K562 (cell line): ENCODE data around the gene ITPR3. TPM values are rescaled to one million over a fixed set of nuclear protein-coding genes. Genes with fewer than 3 reads are reported as not detected.

Experiments used
- ATAC-seq: fragments of 200-7000 bp; cut with Tn5 transposase; 3 replicates; pipeline ENCODE4 v1.9.1; 2020; ENCODE audit warnings: moderate library complexity
- BruUV-seq: library from RNA; stranded (reverse); fragments of 400-500 nt; replicated peaks from 2 replicates; lab custom pipeline; 2021; lab: Mats Ljungman, UMichigan
- CTCF ChIA-PET: fragments of 300-600 bp; formaldehyde crosslinking; extraction: SDS; loops from one replicate; lab custom pipeline; 2021; ENCODE audit warnings: low intra/inter-chr PET ratio; lab: Yijun Ruan, JAX
- POLR2A ChIA-PET: fragments of 300-600, 350-650 bp; sonication (Branson Sonifier 250); formaldehyde crosslinking; extraction: SDS; loops from one replicate; lab custom pipeline; 2021; ENCODE audit warnings: antibody characterized with exemption, inconsistent platforms; lab: Yijun Ruan, JAX
- DNase-seq, 4 experiments: peaks; one replicate each; pipeline versions ENCODE4 v3.0.0 to v3.0.0-alpha.2; 2011 to 2018; ENCODE audit warnings: low spot score in 3 of 4, mixed read lengths in 3 of 4; ENCODE audit errors: extremely low read depth in 1 of 4
- FAIRE-seq: peaks from 2 replicates; lab custom pipeline; 2011; peaks lifted over from hg19 to GRCh38; lab: Jason Lieb, UNC
- H2AFZ ChIP-seq: 2 replicates; pipeline ENCODE4 v1.6.0; 2011; ENCODE audit warnings: low read depth, low read length, control low read depth, inconsistent platforms
- H3K27ac ChIP-seq: fragments of 200-600 bp; 3 replicates; pipeline ENCODE4 v1.8.0; 2011; ENCODE audit warnings: low read depth, mild to moderate bottlenecking, control low read depth, inconsistent platforms, low read length, moderate library complexity, mixed read lengths; ENCODE audit errors: extremely low read depth
- H3K27me3 ChIP-seq, 2 experiments: fragments of 300-600 bp in 1 of 2; 2 replicates in 1 of 2; 3 replicates in 1 of 2; pipeline versions ENCODE4 v1.6.0 to v1.8.0; 2011; ENCODE audit warnings: inconsistent platforms in 2 of 2, low read length in 2 of 2, mild to moderate bottlenecking in 1 of 2, mixed read lengths in 1 of 2, moderate library complexity in 1 of 2; ENCODE audit not compliant: control insufficient read depth in 2 of 2, insufficient read depth in 2 of 2
- H3K36me3 ChIP-seq: fragments of 300-600 bp; 3 replicates; pipeline ENCODE4 v1.8.0; 2011; ENCODE audit warnings: mild to moderate bottlenecking, low read length, inconsistent platforms; ENCODE audit not compliant: control insufficient read depth, insufficient read depth
- H3K4me1 ChIP-seq, 2 experiments: fragments of 200-600 bp in 1 of 2; replicated peaks in 1 of 2; 2 replicates in 1 of 2; 3 replicates in 1 of 2; pipeline versions ENCODE4 v1.5.1 to v1.8.0; 2011; ENCODE audit warnings: inconsistent platforms in 2 of 2, low read length in 2 of 2, mild to moderate bottlenecking in 1 of 2, mixed read lengths in 1 of 2, moderate library complexity in 1 of 2; ENCODE audit not compliant: control insufficient read depth in 2 of 2, insufficient read depth in 2 of 2
- H3K4me2 ChIP-seq: 2 replicates; pipeline ENCODE4 v1.6.1; 2011; ENCODE audit warnings: low read length, control low read depth, inconsistent platforms, mixed read lengths; ENCODE audit not compliant: insufficient read depth
- H3K4me3 ChIP-seq: fragments of 200-600 bp; sonication (generic), shearing (Covaris generic); 2 replicates; pipeline ENCODE4 v1.5.1; 2016; ENCODE audit warnings: control low read depth, inconsistent platforms
- H3K79me2 ChIP-seq: fragments of 200-600 bp; 3 replicates; pipeline ENCODE4 v1.8.0; 2011; ENCODE audit warnings: low read length, inconsistent platforms; ENCODE audit not compliant: control insufficient read depth, insufficient read depth
- H3K9ac ChIP-seq, 2 experiments: 2 replicates each; pipeline versions ENCODE4 v1.6.0 to v1.6.1; 2011; ENCODE audit warnings: low read depth in 2 of 2, low read length in 2 of 2, control low read depth in 1 of 2, inconsistent platforms in 1 of 2, mild to moderate bottlenecking in 1 of 2, mixed read lengths in 1 of 2; ENCODE audit not compliant: insufficient read depth in 1 of 2
- H3K9me1 ChIP-seq: one replicate; pipeline ENCODE4 v1.6.0; 2011; ENCODE audit warnings: inconsistent platforms, mild to moderate bottlenecking, low read length, moderate library complexity; ENCODE audit not compliant: control insufficient read depth, insufficient read depth
- H3K9me3 ChIP-seq: replicated peaks from 2 replicates; pipeline ENCODE4 v1.5.1; 2011; ENCODE audit warnings: low read depth, low read length, inconsistent platforms; ENCODE audit not compliant: control insufficient read depth, insufficient read depth
- H4K20me1 ChIP-seq: replicated peaks from 2 replicates; pipeline ENCODE4 v1.6.1; 2011; ENCODE audit warnings: low read length, inconsistent platforms, mixed read lengths; ENCODE audit not compliant: control insufficient read depth, insufficient read depth
- CEBPB ChIP-seq: fragments of 450-650 bp; IDR thresholded peaks from 2 replicates; pipeline ENCODE4 v1.6.1; 2016; ENCODE audit warnings: missing genetic modification characterization, missing compliant biosample characterization
- ELF4 ChIP-seq: fragments of 450-650 bp; formaldehyde crosslinking; IDR thresholded peaks from 2 replicates; pipeline ENCODE4 v1.4.0; 2022; ENCODE audit warnings: missing genetic modification characterization
- HMGN3 ChIP-seq: IDR thresholded peaks from 2 replicates; pipeline ENCODE4 v1.6.1; 2011; ENCODE audit warnings: borderline replicate concordance, low read depth, mild to moderate bottlenecking, mixed read lengths, low read length; ENCODE audit not compliant: insufficient read length; ENCODE audit errors: extremely low read depth
- HSF4 ChIP-seq: fragments of 250-450 bp; sonication (Bioruptor Pico); IDR thresholded peaks from 2 replicates; pipeline ENCODE4 v2.1.2; 2022; ENCODE audit warnings: mild to moderate bottlenecking, moderate library complexity, borderline replicate concordance
- RAD51 ChIP-seq: fragments of 450-650 bp; IDR thresholded peaks from 2 replicates; pipeline ENCODE4 v1.7.1; 2016; ENCODE audit warnings: low read depth, mild to moderate bottlenecking, borderline replicate concordance
- ZNF124 ChIP-seq: sonication (generic); formaldehyde crosslinking; IDR thresholded peaks from 2 replicates; pipeline ENCODE4 v1.8.1; 2022; ENCODE audit warnings: missing genetic modification reagents
- ZNF75A ChIP-seq: fragments of 450-650 bp; formaldehyde crosslinking; IDR thresholded peaks from 2 replicates; pipeline ENCODE4 v1.4.0; 2020; ENCODE audit warnings: mild to moderate bottlenecking
- WGBS: fragments of 100-300 bp; shearing (Covaris generic); methylation state at CpG from one replicate; pipeline ENCODE4 v1.1.6; 2016; ENCODE audit warnings: low coverage, mixed read lengths; ENCODE audit not compliant: insufficient coverage; ENCODE audit errors: missing lambda C conversion rate; 5-methylcytosine and 5-hydroxymethylcytosine counted together
- in situ Hi-C: fragments of 300-500 bp; cut with MboI; formaldehyde crosslinking; loops from 4 replicates; pipeline ENCODE4 v1.15.0; 2018; ENCODE audit warnings: inconsistent platforms, mixed read lengths
- intact Hi-C: fragments of 100-400 bp; cut with micrococcal nuclease; formaldehyde crosslinking; loops from 2 replicates; pipeline ENCODE4 v1.14.2; 2022
- polyA plus RNA-seq, 8 experiments: library from polyadenylated mRNA; depleted of rRNA in 4 of 8; stranded (reverse) in 5 of 8; unstranded in 3 of 8; fragments of >200 nt; fragmentation: Nextera tagmentation in 2 of 8; fragmentation: Illumina TruSeq in 1 of 8; extraction: Ambion mirVana in 2 of 8; extraction: Trizol in 1 of 8; gene quantifications; 2 replicates each; pipeline versions ENCODE4 v1.2.1 to v1.2.3, GENCODE V29; 2011 to 2014; ENCODE audit warnings: inconsistent platforms in 1 of 8, missing spikeins in 1 of 8
- total RNA-seq, 7 experiments: library from RNA; depleted of rRNA in 6 of 7; stranded (reverse); fragments of >200 nt in 6 of 7; fragmentation: Illumina TruSeq in 2 of 7; extraction: Trizol in 2 of 7; gene quantifications; 2 replicates each; pipeline versions ENCODE4 v1.2.1 to v1.2.3, GENCODE V29; 2011 to 2021; ENCODE audit warnings: low replicate concordance in 1 of 7
- TF ChIP-seq, protein P1 (sequence below): sonication (generic); formaldehyde crosslinking; IDR thresholded peaks from 2 replicates; pipeline ENCODE4 v1.8.1; 2022; ENCODE audit warnings: missing genetic modification reagents

Gene ITPR3
- total and polyA plus RNA-seq, 9 of the 15 experiments (the other 6 are each of a cell fraction or from before 2014, with no cell fraction given), result 0.39 to 35.7 (median 13.2) TPM

DNA sequence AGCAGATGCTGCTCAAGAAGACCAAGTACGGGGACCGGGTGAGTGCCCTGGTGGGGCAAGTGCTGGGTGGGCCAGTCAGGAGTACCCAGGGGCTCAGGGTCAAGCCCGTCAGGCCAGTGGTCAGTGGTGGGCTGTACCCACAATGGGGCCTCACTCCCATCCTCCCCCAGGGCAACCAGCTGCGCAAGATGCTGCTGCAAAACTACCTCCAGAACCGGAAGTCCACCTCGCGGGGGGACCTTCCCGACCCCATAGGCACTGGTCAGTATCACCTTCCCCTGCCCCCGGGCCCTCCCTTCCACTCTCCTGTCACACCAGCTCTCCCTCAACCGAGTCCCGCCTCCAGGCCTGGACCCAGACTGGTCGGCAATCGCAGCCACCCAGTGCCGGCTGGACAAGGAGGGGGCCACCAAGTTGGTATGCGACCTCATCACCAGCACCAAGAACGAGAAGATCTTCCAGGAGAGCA lies 63.3 kb downstream of the ITPR3 start:
- Histone ChIP-seq H3K27me3 (no peaks in the 10 kb centered on the region), H3K9me3 (no peaks in the 10 kb centered on the region), H3K9ac (peak overlapping the region in 1 of 2 experiments; percentile 64; a peak in 1 of 4 replicates), H2AFZ (no peak overlapping the region), H3K4me1 (peaks cover 0 to 7% of the 10 kb centered on the region in 2 experiments; a peak in 1 of 5 replicates), H3K4me3 (no peak overlapping the region), H3K4me2 (no peak overlapping the region), H3K9me1 (no peaks in the 10 kb centered on the region), H3K79me2 (no peaks in the 10 kb centered on the region)
- in situ Hi-C loops, result no loop called here
- no TSS peak for BruUV-seq
- ATAC-seq (no peak), DNase-seq (no peak), FAIRE-seq (no peak)
- WGBS, result 93% methylated on average over 15 of the region's 16 CpGs
- POLR2A ChIA-PET, result interaction anchor here (1.2 kb wide), 1 partner anchor 17 kb away, joined by 4 read pairs; no protein-coding TSS in a partner anchor
- intact Hi-C loops, result no loop called here
- TF ChIP-seq ZNF124 (no peak), HSF4 (no peak), CEBPB (no peak), RAD51 (no peak), ELF4 (no peak), HMGN3 (no peak), ZNF75A (CRISPR knock-in tag) (no peak)
- TF ChIP-seq, protein P1, sequence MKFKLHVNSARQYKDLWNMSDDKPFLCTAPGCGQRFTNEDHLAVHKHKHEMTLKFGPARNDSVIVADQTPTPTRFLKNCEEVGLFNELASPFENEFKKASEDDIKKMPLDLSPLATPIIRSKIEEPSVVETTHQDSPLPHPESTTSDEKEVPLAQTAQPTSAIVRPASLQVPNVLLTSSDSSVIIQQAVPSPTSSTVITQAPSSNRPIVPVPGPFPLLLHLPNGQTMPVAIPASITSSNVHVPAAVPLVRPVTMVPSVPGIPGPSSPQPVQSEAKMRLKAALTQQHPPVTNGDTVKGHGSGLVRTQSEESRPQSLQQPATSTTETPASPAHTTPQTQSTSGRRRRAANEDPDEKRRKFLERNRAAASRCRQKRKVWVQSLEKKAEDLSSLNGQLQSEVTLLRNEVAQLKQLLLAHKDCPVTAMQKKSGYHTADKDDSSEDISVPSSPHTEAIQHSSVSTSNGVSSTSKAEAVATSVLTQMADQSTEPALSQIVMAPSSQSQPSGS (CRISPR knock-in tag), result no peak
- TF ChIP-seq, all 486 proteins: peak for 0
- CTCF ChIA-PET, result no interaction called here
- no peaks in the 10 kb centered on the region for H4K20me1 ChIP-seq
- H3K27ac ChIP-seq, result no peak overlapping the region
- peaks cover 91% of the 10 kb centered on the region; the same call in 2 of the 3 replicates for H3K36me3 ChIP-seq
